ENCODE results near the gene KIF24. TPM values are rescaled to one million over a fixed set of nuclear protein-coding genes. Genes with fewer than 3 reads are reported as not detected.
"Not testable (repeated sequence)": the region's sequence is repeated elsewhere in the genome, so short reads cannot be mapped to it uniquely, and the experiment has no call there.

The KIF24 gene
- polyA plus RNA-seq, 1 experiment: 0.77 TPM

- H3K27ac ChIP-seq (ENCODE audit: low read depth, low read length): no peak overlapping the region
- ChIA-PET CTCF (interaction anchor here (0.6 to 2.3 kb wide), 2 partner anchors 10 to 38 kb away, joined by 9 to 14 read pairs; no protein-coding TSS in a partner anchor), POLR2A (no interaction called here)
- TF ChIP-seq, protein P1, sequence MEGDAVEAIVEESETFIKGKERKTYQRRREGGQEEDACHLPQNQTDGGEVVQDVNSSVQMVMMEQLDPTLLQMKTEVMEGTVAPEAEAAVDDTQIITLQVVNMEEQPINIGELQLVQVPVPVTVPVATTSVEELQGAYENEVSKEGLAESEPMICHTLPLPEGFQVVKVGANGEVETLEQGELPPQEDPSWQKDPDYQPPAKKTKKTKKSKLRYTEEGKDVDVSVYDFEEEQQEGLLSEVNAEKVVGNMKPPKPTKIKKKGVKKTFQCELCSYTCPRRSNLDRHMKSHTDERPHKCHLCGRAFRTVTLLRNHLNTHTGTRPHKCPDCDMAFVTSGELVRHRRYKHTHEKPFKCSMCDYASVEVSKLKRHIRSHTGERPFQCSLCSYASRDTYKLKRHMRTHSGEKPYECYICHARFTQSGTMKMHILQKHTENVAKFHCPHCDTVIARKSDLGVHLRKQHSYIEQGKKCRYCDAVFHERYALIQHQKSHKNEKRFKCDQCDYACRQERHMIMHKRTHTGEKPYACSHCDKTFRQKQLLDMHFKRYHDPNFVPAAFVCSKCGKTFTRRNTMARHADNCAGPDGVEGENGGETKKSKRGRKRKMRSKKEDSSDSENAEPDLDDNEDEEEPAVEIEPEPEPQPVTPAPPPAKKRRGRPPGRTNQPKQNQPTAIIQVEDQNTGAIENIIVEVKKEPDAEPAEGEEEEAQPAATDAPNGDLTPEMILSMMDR (IDR thresholded peaks at IDR 0.05; ENCODE audit: low read depth, low read length): no peak
- H3K4me3 ChIP-seq (ENCODE audit: low read depth, low read length): no peak overlapping the region
- H3K9me3 ChIP-seq (ENCODE audit: control insufficient read depth, insufficient read depth, low read length): peaks cover 22% of the 10 kb centered on the region
- DNase-seq (ENCODE audit: low read depth, low spot score): no peak
- H3K27me3 ChIP-seq (ENCODE audit: control insufficient read depth, insufficient read depth, low read length): peaks cover 41% of the 10 kb centered on the region
Measured at GRCh38 chr9:34369636-34370035, 40.6 kb upstream of the KIF24 start.

DNA sequence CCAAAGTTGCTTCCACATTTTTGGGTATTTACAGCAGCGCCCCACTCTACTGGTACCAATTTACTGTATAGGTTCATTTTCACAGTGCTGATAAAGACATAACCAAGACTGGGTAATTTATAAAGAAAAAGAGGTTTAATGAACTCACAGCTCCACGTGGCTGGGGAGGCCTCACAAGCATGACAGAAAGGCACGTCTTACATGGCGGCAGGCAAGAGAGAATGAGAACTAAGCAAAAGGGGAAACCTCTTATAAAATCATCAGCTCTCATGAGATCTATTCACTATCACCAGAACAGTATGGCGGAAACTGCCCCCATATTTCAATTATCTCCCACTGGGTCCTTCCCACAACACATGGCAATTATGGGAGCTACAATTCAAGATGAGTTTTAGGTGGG, 39.7 kb upstream of the KIF24 start:
- H3K4me3 ChIP-seq (ENCODE audit: low read depth, low read length); POLR2A ChIA-PET; DNase-seq (ENCODE audit: low read depth, low spot score); H3K27ac ChIP-seq (ENCODE audit: low read depth, low read length): not testable (repeated sequence)
- CTCF ChIA-PET: interaction anchor here (0.6 to 1.0 kb wide), 2 partner anchors 35 to 37 kb away, joined by 3 to 9 read pairs; no protein-coding TSS in a partner anchor
- H3K27me3 ChIP-seq (ENCODE audit: control insufficient read depth, insufficient read depth, low read length): peaks cover 41% of the 10 kb centered on the region
- H3K9me3 ChIP-seq (ENCODE audit: control insufficient read depth, insufficient read depth, low read length): peaks cover 22% of the 10 kb centered on the region

- DNase-seq (ENCODE audit: low read depth, low spot score); POLR2A ChIA-PET; CTCF ChIA-PET; H3K27ac ChIP-seq (ENCODE audit: low read depth, low read length); H3K4me3 ChIP-seq (ENCODE audit: low read depth, low read length): not testable (repeated sequence)
- Histone ChIP-seq H3K27me3 (ENCODE audit: control insufficient read depth, insufficient read depth, low read length) (peaks cover 35% of the 10 kb centered on the region), H3K9me3 (ENCODE audit: control insufficient read depth, insufficient read depth, low read length) (peaks cover 22% of the 10 kb centered on the region)
Measured at GRCh38 chr9:34367751-34368410, 38.8 kb upstream of the KIF24 start.

DNA sequence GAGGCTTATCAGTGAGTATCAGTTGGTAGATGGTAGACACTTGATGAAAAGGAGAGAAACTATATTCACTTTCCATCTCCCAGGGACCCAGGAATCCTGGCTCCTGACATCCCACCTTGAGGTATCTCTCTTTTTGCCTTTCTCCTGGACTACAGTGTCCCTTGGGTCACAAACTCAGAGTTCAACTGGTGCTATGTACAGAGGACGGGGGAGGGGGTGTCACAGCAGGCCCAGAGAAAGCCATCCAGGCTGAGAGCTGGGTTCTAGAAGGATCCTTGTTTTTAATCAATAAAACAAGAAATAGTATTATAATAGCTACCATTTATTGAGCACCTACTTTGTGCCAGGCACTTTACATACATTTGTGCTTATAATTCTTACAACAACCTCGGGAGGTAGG, 37.3 kb upstream of the KIF24 start:
- Histone ChIP-seq H3K4me3 (ENCODE audit: low read depth, low read length) (no peak overlapping the region), H3K27ac (ENCODE audit: low read depth, low read length) (no peak overlapping the region), H3K9me3 (ENCODE audit: control insufficient read depth, insufficient read depth, low read length) (peaks cover 8% of the 10 kb centered on the region), H3K27me3 (ENCODE audit: control insufficient read depth, insufficient read depth, low read length) (peaks cover 21% of the 10 kb centered on the region)
- TF ChIP-seq, protein P1 (IDR thresholded peaks at IDR 0.05; ENCODE audit: low read depth, low read length): no peak
- DNase-seq (ENCODE audit: low read depth, low spot score): no peak
- ChIA-PET POLR2A (no interaction called here), CTCF (no interaction called here)

- ChIA-PET CTCF (interaction anchor here (0.9 kb wide), 1 partner anchor 14 kb away, joined by 3 read pairs; no protein-coding TSS in a partner anchor), POLR2A (no interaction called here)
- TF ChIP-seq, protein P1 (IDR thresholded peaks at IDR 0.05; ENCODE audit: low read depth, low read length): no peak
- DNase-seq (ENCODE audit: low read depth, low spot score): no peak
- Histone ChIP-seq H3K27ac (ENCODE audit: low read depth, low read length) (no peak overlapping the region), H3K9me3 (ENCODE audit: control insufficient read depth, insufficient read depth, low read length) (no peaks in the 10 kb centered on the region; the same call in 1 of the 2 replicates), H3K4me3 (ENCODE audit: low read depth, low read length) (no peak overlapping the region), H3K27me3 (ENCODE audit: control insufficient read depth, insufficient read depth, low read length) (peaks cover 11% of the 10 kb centered on the region)
Measured at GRCh38 chr9:34365282-34365681, 36.2 kb upstream of the KIF24 start.

DNA sequence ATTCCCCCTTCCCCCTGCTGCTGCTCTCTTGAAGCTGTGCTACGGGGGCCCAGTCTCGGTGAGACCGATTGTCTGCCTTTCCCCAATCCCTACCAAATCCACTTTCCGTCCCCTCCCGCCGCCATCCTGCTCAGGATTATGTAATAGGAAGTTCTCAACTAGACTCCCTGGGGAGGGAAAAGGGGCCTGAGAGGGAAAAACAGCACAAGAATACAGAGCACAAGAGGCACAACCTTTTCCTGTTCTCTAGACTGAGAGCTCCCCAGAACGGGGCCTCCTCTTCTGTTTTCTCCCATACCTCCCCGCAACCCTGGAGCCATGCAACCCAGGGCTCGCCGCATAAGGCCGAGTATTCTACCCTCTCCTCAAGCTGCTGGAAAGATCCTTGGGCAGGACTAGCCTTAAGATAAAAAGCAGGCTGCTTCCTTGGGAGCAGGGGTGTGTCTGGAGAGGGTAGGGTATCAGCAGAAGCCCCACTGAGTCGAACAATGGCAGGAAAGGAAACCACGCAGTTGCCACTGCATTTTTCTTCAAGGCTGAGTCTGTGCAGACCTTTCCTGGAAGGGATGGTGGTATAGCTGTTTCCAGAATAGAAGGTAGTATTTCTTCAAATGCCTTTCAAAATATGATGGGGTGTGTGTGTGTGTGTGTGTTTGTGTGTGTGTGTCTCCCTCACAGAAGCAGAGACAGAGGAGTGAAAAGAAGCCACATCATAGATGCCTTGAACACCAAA, 34.7 kb upstream of the KIF24 start:
- Histone ChIP-seq H3K4me3 (ENCODE audit: low read depth, low read length) (no peak overlapping the region), H3K9me3 (ENCODE audit: control insufficient read depth, insufficient read depth, low read length) (no peaks in the 10 kb centered on the region; the same call in 1 of the 2 replicates), H3K27me3 (ENCODE audit: control insufficient read depth, insufficient read depth, low read length) (peaks cover 4% of the 10 kb centered on the region), H3K27ac (ENCODE audit: low read depth, low read length) (no peak overlapping the region)
- no peak for DNase-seq (ENCODE audit: low read depth, low spot score)
- ChIA-PET POLR2A (no interaction called here), CTCF (no interaction called here)
- TF ChIP-seq, protein P1 (IDR thresholded peaks at IDR 0.05; ENCODE audit: low read depth, low read length): no peak
